HG02623 (cell line): ENCODE results near the gene EMILIN1.
"Not testable (repeated sequence)": the region's sequence is repeated elsewhere in the genome, so short reads cannot be mapped to it uniquely, and the experiment has no call there.

Experiments used
- ATAC-seq: cut with Tn5 transposase; IDR thresholded peaks from one replicate; pipeline ENCODE4 v1.9.1; 2021; ENCODE audit warnings: moderate library complexity; ENCODE audit not compliant: unreplicated experiment

EMILIN1 gene

GRCh38 chr2:27119330-27119670 is 40.9 kb downstream of the EMILIN1 start:
- not testable (repeated sequence) for ATAC-seq

- ATAC-seq = no peak
Measured at GRCh38 chr2:27121906-27122305, 43.5 kb downstream of the EMILIN1 start.

- ATAC-seq = no peak
Measured at GRCh38 chr2:27122791-27123190, 44.4 kb downstream of the EMILIN1 start.

GRCh38 chr2:27123302-27124150 is 45.1 kb downstream of the EMILIN1 start, which contains the start of gene ABHD1:
ABHD1 (plus strand) TSS chr2:27123815; CDS start chr2:27123949, 134 bp downstream.
- no peak for ATAC-seq

GRCh38 chr2:27125104-27125503 is 46.7 kb downstream of the EMILIN1 start:
- no peak for ATAC-seq

- no peak for ATAC-seq
Measured at GRCh38 chr2:27126252-27126710, 47.9 kb downstream of the EMILIN1 start.

- ATAC-seq = no peak
Measured at GRCh38 chr2:27127883-27128667, 49.7 kb downstream of the EMILIN1 start.

GRCh38 chr2:27128668-27129571 is 50.5 kb downstream of the EMILIN1 start:
- no peak for ATAC-seq

GRCh38 chr2:27130396-27130795 is 52.0 kb downstream of the EMILIN1 start:
- ATAC-seq = no peak

- no peak for ATAC-seq
Measured at GRCh38 chr2:27131429-27131828, 53.0 kb downstream of the EMILIN1 start.

- no peak for ATAC-seq
Measured at GRCh38 chr2:27133195-27133875, 54.9 kb downstream of the EMILIN1 start.

GRCh38 chr2:27133905-27134780 is 55.7 kb downstream of the EMILIN1 start, which contains the start of gene PREB:
PREB (minus strand) TSS chr2:27134636; CDS start chr2:27134421, 215 bp downstream.
- ATAC-seq = peak; percentile 86

- no peak for ATAC-seq
Measured at GRCh38 chr2:27134781-27135477, 56.5 kb downstream of the EMILIN1 start.

GRCh38 chr2:27135478-27135955 is 57.1 kb downstream of the EMILIN1 start:
- ATAC-seq = no peak
